ENCODE results near the gene PLOD2. TPM values are rescaled to one million over a fixed set of nuclear protein-coding genes. Genes with fewer than 3 reads are reported as not detected.

The PLOD2 gene
- total RNA-seq, 4 donors from 2014 or later, result 2.0 to 6.5 (median 4.1) TPM

DNA sequence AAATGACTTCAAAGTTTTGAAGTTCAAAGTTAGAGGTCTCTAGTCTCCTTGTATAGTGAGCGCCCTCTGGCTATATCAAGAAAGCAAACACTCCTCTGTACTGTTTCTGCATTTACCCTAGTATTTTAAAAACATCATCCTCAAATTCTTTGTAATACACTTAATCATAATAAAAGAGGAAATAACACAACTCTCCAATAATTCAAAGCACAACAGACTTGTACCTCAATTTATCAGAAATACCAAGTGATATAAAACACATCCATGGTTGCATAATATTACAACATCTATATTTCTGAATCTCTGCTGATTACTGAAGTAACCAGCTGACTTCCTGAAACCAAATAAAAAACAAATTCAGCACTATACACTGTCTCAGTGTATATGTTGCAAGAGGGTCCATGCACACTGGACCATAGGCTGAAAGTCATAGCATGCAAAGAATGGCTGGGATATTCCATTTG, 12.5 kb downstream of the PLOD2 start:
- no peak overlapping the region for H3K4me3 ChIP-seq
- ATAC-seq, result no peak
- in situ Hi-C loops (cut with MboI; ENCODE audit: low sequenced_read_pairs in 4 of 4), result no loop called here

DNA sequence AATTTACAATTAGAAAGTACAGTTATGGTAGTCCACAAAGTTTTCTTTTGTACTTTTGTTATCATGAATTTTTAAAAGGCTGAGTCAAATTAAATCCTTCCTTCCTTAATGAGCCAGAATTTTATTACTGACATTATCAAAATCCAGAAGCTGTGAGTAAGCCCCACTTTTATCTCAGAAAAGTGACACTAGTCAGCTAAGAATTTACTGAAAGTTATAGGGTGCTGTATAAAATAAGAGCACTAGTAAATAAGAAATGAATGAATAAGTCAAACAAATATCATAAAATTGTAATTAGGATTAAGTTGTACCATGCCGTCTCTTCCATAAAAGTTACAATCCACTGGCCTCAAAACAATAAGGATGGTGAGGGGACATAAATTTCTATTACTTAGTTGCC, 15.3 kb downstream of the PLOD2 start:
- Histone ChIP-seq H3K4me3 (no peak overlapping the region), H3K36me3 (no peaks in the 10 kb centered on the region), H3K27ac (no peak overlapping the region), H3K4me1 (peaks cover 0 to 9% of the 10 kb centered on the region in 2 donors), H3K9me3 (no peaks in the 10 kb centered on the region), H3K27me3 (no peaks in the 10 kb centered on the region)
- ATAC-seq (no peak), DNase-seq (no peak)
- in situ Hi-C loops (cut with MboI; ENCODE audit: low sequenced_read_pairs in 4 of 4) (no loop called here), intact Hi-C loops (cut with DNase I; ENCODE audit: low total_unique reads) (no loop called here)
- no peak for TF ChIP-seq POLR2A (IDR thresholded peaks at IDR 0.05)
- TF ChIP-seq, protein P1, sequence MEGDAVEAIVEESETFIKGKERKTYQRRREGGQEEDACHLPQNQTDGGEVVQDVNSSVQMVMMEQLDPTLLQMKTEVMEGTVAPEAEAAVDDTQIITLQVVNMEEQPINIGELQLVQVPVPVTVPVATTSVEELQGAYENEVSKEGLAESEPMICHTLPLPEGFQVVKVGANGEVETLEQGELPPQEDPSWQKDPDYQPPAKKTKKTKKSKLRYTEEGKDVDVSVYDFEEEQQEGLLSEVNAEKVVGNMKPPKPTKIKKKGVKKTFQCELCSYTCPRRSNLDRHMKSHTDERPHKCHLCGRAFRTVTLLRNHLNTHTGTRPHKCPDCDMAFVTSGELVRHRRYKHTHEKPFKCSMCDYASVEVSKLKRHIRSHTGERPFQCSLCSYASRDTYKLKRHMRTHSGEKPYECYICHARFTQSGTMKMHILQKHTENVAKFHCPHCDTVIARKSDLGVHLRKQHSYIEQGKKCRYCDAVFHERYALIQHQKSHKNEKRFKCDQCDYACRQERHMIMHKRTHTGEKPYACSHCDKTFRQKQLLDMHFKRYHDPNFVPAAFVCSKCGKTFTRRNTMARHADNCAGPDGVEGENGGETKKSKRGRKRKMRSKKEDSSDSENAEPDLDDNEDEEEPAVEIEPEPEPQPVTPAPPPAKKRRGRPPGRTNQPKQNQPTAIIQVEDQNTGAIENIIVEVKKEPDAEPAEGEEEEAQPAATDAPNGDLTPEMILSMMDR (IDR thresholded peaks at IDR 0.05 in 4 of 5, conservative IDR thresholded peaks at IDR 0.05 in 1 of 5), result no peak

More for the DNA sequence above, 12.5 kb downstream of the PLOD2 start:
- Histone ChIP-seq H3K4me1 (no peaks in the 10 kb centered on the region), H3K36me3 (no peaks in the 10 kb centered on the region), H3K27ac (no peak overlapping the region), H3K27me3 (no peaks in the 10 kb centered on the region), H3K9me3 (no peaks in the 10 kb centered on the region)
- intact Hi-C loops (cut with DNase I; ENCODE audit: low total_unique reads), result no loop called here
- no peak for TF ChIP-seq POLR2A (IDR thresholded peaks at IDR 0.05)
- TF ChIP-seq, protein P1 (IDR thresholded peaks at IDR 0.05 in 4 of 5, conservative IDR thresholded peaks at IDR 0.05 in 1 of 5), result no peak
- no peak for DNase-seq

DNA sequence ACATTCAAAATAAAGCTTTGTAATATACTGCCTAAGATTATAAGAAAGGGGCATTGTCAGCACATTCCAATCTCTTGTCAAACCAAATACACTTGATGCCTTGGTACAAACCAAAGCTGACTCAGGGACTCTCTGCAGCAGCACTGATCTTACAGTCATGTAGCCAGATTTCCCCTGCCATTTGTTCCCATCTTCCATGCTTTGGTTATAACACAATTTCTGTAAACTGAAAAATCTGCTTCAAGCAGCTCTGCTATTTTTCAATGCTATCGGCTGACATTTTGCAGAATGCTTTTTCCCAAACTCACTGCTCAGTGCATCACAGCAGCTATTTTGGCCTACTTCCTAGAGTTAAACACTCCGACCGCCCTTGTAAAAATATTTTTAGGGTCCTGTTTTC, 18.2 kb downstream of the PLOD2 start:
- TF ChIP-seq, protein P1 (IDR thresholded peaks at IDR 0.05 in 4 of 5, conservative IDR thresholded peaks at IDR 0.05 in 1 of 5), result no peak
- TF ChIP-seq POLR2A (IDR thresholded peaks at IDR 0.05), result no peak
- Histone ChIP-seq H3K9me3 (no peaks in the 10 kb centered on the region), H3K36me3 (no peaks in the 10 kb centered on the region), H3K4me1 (peaks cover 0 to 14% of the 10 kb centered on the region in 2 donors), H3K27ac (no peak overlapping the region), H3K27me3 (no peaks in the 10 kb centered on the region), H3K4me3 (no peak overlapping the region)
- intact Hi-C loops (cut with DNase I; ENCODE audit: low total_unique reads), result no loop called here
- DNase-seq (no peak), ATAC-seq (no peak)
- in situ Hi-C loops (cut with MboI; ENCODE audit: low sequenced_read_pairs in 4 of 4), result no loop called here

DNA sequence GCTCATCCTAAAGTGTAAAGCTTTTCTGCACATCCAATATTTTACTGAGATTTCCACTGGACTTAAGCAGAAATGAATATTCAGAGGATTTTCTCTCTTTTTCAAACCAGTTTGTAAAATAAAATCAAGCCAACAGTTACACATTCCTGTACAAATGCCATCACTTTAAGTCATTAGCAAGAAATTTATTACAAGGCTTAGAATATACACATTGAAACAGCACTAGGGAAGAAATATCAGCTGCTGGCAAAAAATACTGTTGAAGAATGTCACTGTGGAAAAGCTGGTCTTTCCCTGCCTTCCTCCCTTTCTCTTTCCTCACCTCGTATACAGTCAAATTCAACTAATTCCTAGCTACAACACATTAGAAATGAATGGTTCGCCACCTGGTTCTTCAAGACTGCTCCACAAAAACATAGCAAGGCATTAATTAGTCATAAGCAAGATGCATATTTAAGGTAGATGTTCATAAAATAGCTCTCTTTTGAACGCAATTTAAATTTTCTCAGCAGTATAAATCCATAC, 21.3 kb downstream of the PLOD2 start:
- in situ Hi-C loops (cut with MboI; ENCODE audit: low sequenced_read_pairs in 4 of 4), result no loop called here
- Histone ChIP-seq H3K9me3 (no peaks in the 10 kb centered on the region), H3K4me1 (peaks cover 0 to 14% of the 10 kb centered on the region in 2 donors), H3K27ac (no peak overlapping the region), H3K36me3 (no peaks in the 10 kb centered on the region), H3K27me3 (no peaks in the 10 kb centered on the region), H3K4me3 (no peak overlapping the region)
- no peak for TF ChIP-seq POLR2A (IDR thresholded peaks at IDR 0.05)
- TF ChIP-seq, protein P1 (IDR thresholded peaks at IDR 0.05 in 4 of 5, conservative IDR thresholded peaks at IDR 0.05 in 1 of 5), result no peak
- DNase-seq (no peak), ATAC-seq (no peak)
- intact Hi-C loops (cut with DNase I; ENCODE audit: low total_unique reads), result no loop called here

DNA sequence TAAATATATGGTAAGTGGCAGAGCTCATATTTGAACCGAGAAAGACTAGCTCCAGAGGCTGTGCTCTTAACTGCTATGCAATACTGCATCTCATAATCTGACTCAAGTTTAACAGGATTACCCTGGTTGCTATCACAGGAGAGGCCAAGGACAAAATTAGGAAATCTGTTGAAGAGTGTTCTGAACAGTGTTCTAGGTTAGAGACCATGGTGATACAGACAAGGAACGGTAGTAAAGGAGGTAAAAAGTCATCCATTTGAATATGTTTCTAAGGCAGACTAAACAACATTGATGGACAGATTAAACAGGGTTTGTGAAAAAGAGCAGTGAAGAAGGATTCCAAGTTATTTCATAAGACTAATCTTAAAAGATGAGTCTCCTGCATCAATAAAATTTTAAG, 22.1 kb downstream of the PLOD2 start:
- Histone ChIP-seq H3K27ac (no peak overlapping the region), H3K27me3 (no peaks in the 10 kb centered on the region), H3K9me3 (no peaks in the 10 kb centered on the region), H3K4me3 (no peak overlapping the region), H3K36me3 (no peaks in the 10 kb centered on the region), H3K4me1 (peaks cover 0 to 14% of the 10 kb centered on the region in 2 donors)
- ATAC-seq, result peak in 1 of 2 donors; percentile 41
- in situ Hi-C loops (cut with MboI; ENCODE audit: low sequenced_read_pairs in 4 of 4), result no loop called here
- DNase-seq, result no peak
- intact Hi-C loops (cut with DNase I; ENCODE audit: low total_unique reads), result no loop called here
- TF ChIP-seq POLR2A (IDR thresholded peaks at IDR 0.05), result no peak
- TF ChIP-seq, protein P1 (IDR thresholded peaks at IDR 0.05 in 4 of 5, conservative IDR thresholded peaks at IDR 0.05 in 1 of 5), result no peak

All from gastrocnemius medialis (tissue), 4 donors.